GM18498 (cell line): Measurements from ENCODE around the gene ABCG1.

Experiments
- ATAC-seq: cut with Tn5 transposase; IDR thresholded peaks from one replicate; pipeline ENCODE4 v1.9.1; 2021; ENCODE audit warnings: mild to moderate bottlenecking, moderate library complexity; ENCODE audit not compliant: unreplicated experiment

Gene ABCG1

GRCh38 chr21:42214081-42214750 is 4.7 kb upstream of the ABCG1 start:
- no peak for ATAC-seq

GRCh38 chr21:42214921-42215320 is 4.0 kb upstream of the ABCG1 start:
- no peak for ATAC-seq

DNA sequence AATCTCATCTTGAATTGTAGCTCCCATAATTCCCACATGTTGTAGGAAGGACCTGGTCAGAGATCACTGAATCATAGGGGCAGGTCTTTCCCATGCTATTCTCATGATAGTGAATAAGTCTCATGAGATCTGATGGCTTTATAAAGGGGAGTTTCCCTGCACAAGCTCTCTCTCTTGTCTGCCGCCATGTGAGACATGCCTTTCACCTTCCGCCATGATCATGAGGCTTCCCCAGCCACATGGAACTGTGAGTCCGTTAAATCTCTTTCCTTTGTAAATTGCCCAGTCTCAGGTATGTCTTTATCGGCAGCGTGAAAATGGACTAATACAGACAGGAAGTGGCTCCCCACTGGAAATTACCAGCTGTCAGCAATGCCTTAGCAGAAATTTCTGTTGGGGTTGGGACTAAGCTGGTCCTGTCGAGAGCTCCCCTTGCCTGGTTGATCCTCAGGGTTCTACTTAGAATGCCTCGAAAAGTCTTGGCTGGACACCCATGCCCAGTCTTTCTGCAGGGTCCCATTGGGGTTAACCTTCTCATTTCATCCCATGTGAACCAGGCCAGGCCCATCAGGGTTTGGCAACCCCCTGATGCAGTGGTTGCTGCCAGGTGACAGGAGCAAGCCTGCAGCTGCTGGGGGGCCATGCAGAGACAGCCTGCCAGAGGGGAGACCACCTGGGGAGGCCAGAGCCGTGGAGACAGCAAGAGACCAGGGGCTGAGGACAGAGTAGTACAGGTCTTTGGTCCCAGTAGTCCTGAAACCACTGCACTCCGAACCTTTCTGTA is 2.8 kb upstream of the ABCG1 start:
- ATAC-seq: no peak

DNA sequence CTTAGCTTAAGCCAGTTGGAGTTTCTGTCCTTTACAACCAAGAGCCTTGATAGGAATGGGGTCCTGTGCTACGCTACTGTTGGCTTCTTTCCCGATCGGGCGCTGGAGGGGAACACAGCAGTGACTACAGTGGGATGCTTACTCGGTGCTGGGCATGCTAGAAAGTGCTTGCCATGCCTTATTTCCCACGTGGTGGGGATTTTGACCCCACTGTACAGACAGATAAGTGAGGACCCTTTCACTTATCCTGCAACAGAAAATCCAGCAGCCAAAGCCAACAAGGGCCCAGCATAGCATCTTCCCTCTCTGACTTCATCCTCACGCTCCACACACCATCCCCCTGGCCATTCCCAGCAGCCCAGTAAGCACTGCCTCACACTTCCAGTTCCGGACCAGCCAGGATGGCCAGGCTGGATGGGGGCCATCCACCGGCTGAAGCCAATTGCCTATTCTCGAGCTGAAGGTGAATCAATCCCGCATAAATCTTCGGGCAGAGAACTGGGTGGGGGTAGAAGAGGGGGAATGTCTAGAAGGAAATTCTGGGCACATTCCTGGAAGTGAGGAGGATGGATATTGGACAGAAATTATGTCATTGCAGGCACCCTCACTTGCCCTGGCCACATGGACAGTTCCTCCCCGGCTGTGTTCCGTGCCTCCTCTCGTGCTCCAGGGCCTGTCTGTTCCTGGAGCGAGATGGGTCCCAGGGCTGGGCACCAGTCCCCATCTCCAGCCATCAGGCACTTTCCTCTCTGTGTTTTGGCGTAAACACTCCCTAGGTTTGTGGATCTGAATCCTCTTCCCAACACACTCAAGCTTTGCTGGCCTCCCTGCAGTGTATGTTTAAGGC is 2.0 kb upstream of the ABCG1 start:
- ATAC-seq: no peak

GRCh38 chr21:42219606-42220137 is 732 bp downstream of the ABCG1 start:
- peak; percentile 11 for ATAC-seq

DNA sequence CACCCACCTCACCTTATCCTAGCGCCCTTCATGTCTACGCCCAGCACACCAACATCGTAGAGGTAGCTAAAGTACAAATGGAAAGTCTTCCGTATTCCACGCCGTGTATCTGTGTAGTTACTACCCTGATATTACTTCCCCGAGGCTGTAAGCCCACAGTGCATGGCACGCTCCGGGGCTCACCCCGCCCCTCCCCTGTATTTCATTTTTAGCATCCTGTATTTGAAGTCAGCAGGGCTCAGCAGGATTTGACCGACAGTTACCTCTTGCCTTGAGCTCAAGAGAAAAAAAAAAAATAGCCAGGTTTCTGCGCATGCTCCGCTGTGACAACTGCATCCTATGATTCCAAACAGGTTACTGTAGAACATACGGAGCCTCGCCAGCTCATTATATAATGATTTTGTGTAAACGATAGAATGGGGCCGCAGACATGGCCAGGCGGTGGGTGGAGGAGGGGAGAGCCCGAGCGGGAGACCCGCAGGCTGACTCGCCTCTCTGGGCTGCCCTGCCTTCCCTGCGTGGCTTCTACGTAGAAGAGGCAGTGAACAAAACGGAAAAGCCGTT is 1.3 kb downstream of the ABCG1 start:
- ATAC-seq: peak; percentile 58

DNA sequence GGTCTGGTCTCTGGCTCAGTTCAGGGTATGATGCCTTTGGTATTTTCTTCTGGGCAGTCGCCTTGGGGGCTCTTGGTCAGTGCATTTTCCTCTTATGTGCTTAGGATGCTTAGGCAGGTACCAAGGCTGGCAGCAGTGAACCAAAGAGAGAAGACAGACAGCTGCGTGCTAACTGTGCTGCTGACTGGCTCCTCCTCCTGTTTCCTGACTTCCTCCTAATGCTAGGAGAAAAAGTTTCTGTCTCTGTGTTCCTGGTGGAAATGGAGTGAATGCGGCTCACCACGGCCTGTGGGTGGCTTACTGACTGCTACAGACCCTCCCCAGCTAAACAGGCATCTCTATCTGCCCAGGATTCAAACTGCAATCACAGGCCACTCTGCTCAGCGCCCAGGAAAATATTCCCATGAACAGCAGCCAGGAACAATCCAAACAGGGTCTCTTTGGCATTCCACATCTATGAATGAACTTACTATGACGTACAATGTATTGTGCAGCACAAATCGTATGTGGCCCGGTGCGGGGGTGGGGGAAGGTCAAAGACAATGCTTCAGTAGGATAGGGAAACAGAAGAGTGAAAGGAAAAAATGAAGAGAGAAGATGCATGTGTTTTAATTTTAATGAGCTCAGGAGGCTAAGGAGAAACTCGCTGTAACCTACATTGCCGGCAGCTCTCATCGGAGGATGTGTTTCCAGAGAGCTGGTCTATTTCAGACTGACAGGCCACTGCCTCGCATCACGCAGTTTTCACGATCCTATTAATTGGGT is 2.8 kb downstream of the ABCG1 start:
- no peak for ATAC-seq

- ATAC-seq: no peak
These were observed 3.4 kb downstream of the ABCG1 start for GRCh38 chr21:42222386-42222785.

DNA sequence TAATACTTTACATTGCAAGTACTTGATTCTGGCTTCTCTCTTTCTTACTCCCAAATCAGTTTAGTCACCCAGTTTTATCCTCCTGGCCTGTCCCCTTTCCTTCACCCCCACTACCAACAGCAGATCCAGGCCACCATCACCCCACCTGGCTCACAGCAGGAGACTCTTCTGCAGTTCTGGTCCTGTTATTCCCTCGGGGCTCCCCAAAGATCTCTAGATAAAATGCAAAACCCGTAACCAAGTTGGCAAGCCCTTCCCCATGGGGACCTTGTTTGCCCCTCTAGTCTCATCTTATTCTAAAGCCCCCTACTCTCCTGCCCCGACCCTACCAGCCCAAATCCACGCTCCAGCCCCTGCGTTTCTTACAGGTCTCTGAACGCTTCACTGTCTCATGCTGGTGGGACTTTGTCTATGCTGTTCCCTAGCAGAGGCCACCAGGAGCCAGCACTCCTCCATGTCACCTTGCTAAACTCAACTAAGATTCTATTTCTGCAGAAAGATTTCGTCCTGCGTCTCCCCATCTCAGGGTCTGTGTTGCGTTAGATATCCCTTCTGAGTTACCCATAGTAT is 4.0 kb downstream of the ABCG1 start:
- ATAC-seq: no peak

GRCh38 chr21:42223826-42224575 is 5.1 kb downstream of the ABCG1 start:
- ATAC-seq: no peak

GRCh38 chr21:42225042-42225441 is 6.1 kb downstream of the ABCG1 start:
- ATAC-seq: no peak

- ATAC-seq: no peak
These were observed 6.7 kb downstream of the ABCG1 start for GRCh38 chr21:42225571-42226155.

- no peak for ATAC-seq
These were observed 7.7 kb downstream of the ABCG1 start for GRCh38 chr21:42226626-42227025.

GRCh38 chr21:42227909-42228708 is 9.2 kb downstream of the ABCG1 start:
- ATAC-seq: peak; percentile 82

- no peak for ATAC-seq
These were observed 9.8 kb downstream of the ABCG1 start for GRCh38 chr21:42228709-42229220.

GRCh38 chr21:42229676-42230075 is 10.7 kb downstream of the ABCG1 start:
- no peak for ATAC-seq

GRCh38 chr21:42230178-42230577 is 11.2 kb downstream of the ABCG1 start:
- no peak for ATAC-seq

GRCh38 chr21:42230636-42231035 is 11.7 kb downstream of the ABCG1 start:
- ATAC-seq: no peak
